K562 (cell line): ENCODE data around the gene SPAG17. TPM values are rescaled to one million over a fixed set of nuclear protein-coding genes. Genes with fewer than 3 reads are reported as not detected.

ENCODE experiments used
- ATAC-seq: fragments of 200-7000 bp; cut with Tn5 transposase; 3 replicates; pipeline ENCODE4 v1.9.1; 2020; ENCODE audit warnings: moderate library complexity
- BruUV-seq: library from RNA; stranded (reverse); fragments of 400-500 nt; replicated peaks from 2 replicates; lab custom pipeline; 2021; lab: Mats Ljungman, UMichigan
- CTCF ChIA-PET: fragments of 300-600 bp; formaldehyde crosslinking; extraction: SDS; loops from one replicate; lab custom pipeline; 2021; ENCODE audit warnings: low intra/inter-chr PET ratio; lab: Yijun Ruan, JAX
- POLR2A ChIA-PET: fragments of 300-600, 350-650 bp; sonication (Branson Sonifier 250); formaldehyde crosslinking; extraction: SDS; loops from one replicate; lab custom pipeline; 2021; ENCODE audit warnings: antibody characterized with exemption, inconsistent platforms; lab: Yijun Ruan, JAX
- DNase-seq, 4 experiments: peaks; one replicate each; pipeline versions ENCODE4 v3.0.0 to v3.0.0-alpha.2; 2011 to 2018; ENCODE audit warnings: low spot score in 3 of 4, mixed read lengths in 3 of 4; ENCODE audit errors: extremely low read depth in 1 of 4
- FAIRE-seq: peaks from 2 replicates; lab custom pipeline; 2011; peaks lifted over from hg19 to GRCh38; lab: Jason Lieb, UNC
- H2AFZ ChIP-seq: 2 replicates; pipeline ENCODE4 v1.6.0; 2011; ENCODE audit warnings: low read depth, low read length, control low read depth, inconsistent platforms
- H3K27ac ChIP-seq: fragments of 200-600 bp; 3 replicates; pipeline ENCODE4 v1.8.0; 2011; ENCODE audit warnings: low read depth, mild to moderate bottlenecking, control low read depth, inconsistent platforms, low read length, moderate library complexity, mixed read lengths; ENCODE audit errors: extremely low read depth
- H3K27me3 ChIP-seq, 2 experiments: fragments of 300-600 bp in 1 of 2; 2 replicates in 1 of 2; 3 replicates in 1 of 2; pipeline versions ENCODE4 v1.6.0 to v1.8.0; 2011; ENCODE audit warnings: inconsistent platforms in 2 of 2, low read length in 2 of 2, mild to moderate bottlenecking in 1 of 2, mixed read lengths in 1 of 2, moderate library complexity in 1 of 2; ENCODE audit not compliant: control insufficient read depth in 2 of 2, insufficient read depth in 2 of 2
- H3K36me3 ChIP-seq: fragments of 300-600 bp; 3 replicates; pipeline ENCODE4 v1.8.0; 2011; ENCODE audit warnings: mild to moderate bottlenecking, low read length, inconsistent platforms; ENCODE audit not compliant: control insufficient read depth, insufficient read depth
- H3K4me1 ChIP-seq, 2 experiments: fragments of 200-600 bp in 1 of 2; replicated peaks in 1 of 2; 2 replicates in 1 of 2; 3 replicates in 1 of 2; pipeline versions ENCODE4 v1.5.1 to v1.8.0; 2011; ENCODE audit warnings: inconsistent platforms in 2 of 2, low read length in 2 of 2, mild to moderate bottlenecking in 1 of 2, mixed read lengths in 1 of 2, moderate library complexity in 1 of 2; ENCODE audit not compliant: control insufficient read depth in 2 of 2, insufficient read depth in 2 of 2
- H3K4me2 ChIP-seq: 2 replicates; pipeline ENCODE4 v1.6.1; 2011; ENCODE audit warnings: low read length, control low read depth, inconsistent platforms, mixed read lengths; ENCODE audit not compliant: insufficient read depth
- H3K4me3 ChIP-seq: fragments of 200-600 bp; sonication (generic), shearing (Covaris generic); 2 replicates; pipeline ENCODE4 v1.5.1; 2016; ENCODE audit warnings: control low read depth, inconsistent platforms
- H3K79me2 ChIP-seq: fragments of 200-600 bp; 3 replicates; pipeline ENCODE4 v1.8.0; 2011; ENCODE audit warnings: low read length, inconsistent platforms; ENCODE audit not compliant: control insufficient read depth, insufficient read depth
- H3K9ac ChIP-seq, 2 experiments: 2 replicates each; pipeline versions ENCODE4 v1.6.0 to v1.6.1; 2011; ENCODE audit warnings: low read depth in 2 of 2, low read length in 2 of 2, control low read depth in 1 of 2, inconsistent platforms in 1 of 2, mild to moderate bottlenecking in 1 of 2, mixed read lengths in 1 of 2; ENCODE audit not compliant: insufficient read depth in 1 of 2
- H3K9me1 ChIP-seq: one replicate; pipeline ENCODE4 v1.6.0; 2011; ENCODE audit warnings: inconsistent platforms, mild to moderate bottlenecking, low read length, moderate library complexity; ENCODE audit not compliant: control insufficient read depth, insufficient read depth
- H3K9me3 ChIP-seq: replicated peaks from 2 replicates; pipeline ENCODE4 v1.5.1; 2011; ENCODE audit warnings: low read depth, low read length, inconsistent platforms; ENCODE audit not compliant: control insufficient read depth, insufficient read depth
- H4K20me1 ChIP-seq: replicated peaks from 2 replicates; pipeline ENCODE4 v1.6.1; 2011; ENCODE audit warnings: low read length, inconsistent platforms, mixed read lengths; ENCODE audit not compliant: control insufficient read depth, insufficient read depth
- ATF6 ChIP-seq: sonication (generic); formaldehyde crosslinking; IDR thresholded peaks from 2 replicates; pipeline ENCODE4 v1.4.0; 2020; ENCODE audit warnings: mild to moderate bottlenecking, missing genetic modification reagents
- CCNT2 ChIP-seq: IDR thresholded peaks from 2 replicates; pipeline ENCODE4 v1.6.1; 2011; ENCODE audit warnings: borderline replicate concordance, low read depth, mild to moderate bottlenecking, moderate library complexity, mixed read lengths, low read length; ENCODE audit not compliant: insufficient read length; ENCODE audit errors: extremely low read depth
- E2F6 ChIP-seq, 2 experiments: IDR thresholded peaks; 2 replicates each; pipeline ENCODE4 v1.6.1; 2011; ENCODE audit warnings: borderline replicate concordance in 1 of 2, control low read depth in 1 of 2, low read depth in 1 of 2, low read length in 1 of 2, mild to moderate bottlenecking in 1 of 2, mixed read lengths in 1 of 2, moderate library complexity in 1 of 2; ENCODE audit not compliant: insufficient read depth in 1 of 2, insufficient read length in 1 of 2, poor library complexity in 1 of 2, severe bottlenecking in 1 of 2; ENCODE audit errors: extremely low read depth in 1 of 2
- ESRRB ChIP-seq: fragments of 250-450 bp; sonication (Bioruptor Pico); IDR thresholded peaks from 2 replicates; pipeline ENCODE4 v1.5.0; 2020; ENCODE audit warnings: mild to moderate bottlenecking, moderate library complexity, borderline replicate concordance
- FOSL1 ChIP-seq: fragments of 200-800 bp; sonication (Bioruptor generic); conservative IDR thresholded peaks from 2 replicates; pipeline ENCODE4 v1.6.1; 2016; ENCODE audit warnings: missing genetic modification characterization, missing compliant biosample characterization
- MIER1 ChIP-seq: fragments of 450-650 bp; IDR thresholded peaks from 2 replicates; pipeline ENCODE4 v1.6.1; 2016; ENCODE audit warnings: antibody characterized with exemption, mild to moderate bottlenecking, low read depth
- NFYB ChIP-seq: IDR thresholded peaks from 2 replicates; pipeline ENCODE4 v1.6.1; 2011; ENCODE audit warnings: mild to moderate bottlenecking, moderate library complexity; ENCODE audit not compliant: insufficient read length; ENCODE audit errors: extremely low read depth
- U2AF1 ChIP-seq: fragments of 200-400 bp; formaldehyde crosslinking; optimal IDR thresholded peaks from 2 replicates; pipeline ENCODE3; 2017; ENCODE audit warnings: mild to moderate bottlenecking, low read depth, low read length, moderate library complexity
- ZNF780A ChIP-seq: fragments of 250-450 bp; sonication (Bioruptor Pico); IDR thresholded peaks from 2 replicates; pipeline ENCODE4 v1.5.0; 2021; ENCODE audit warnings: mild to moderate bottlenecking
- ZSCAN32 ChIP-seq: fragments of 450-650 bp; formaldehyde crosslinking; IDR thresholded peaks from 2 replicates; pipeline ENCODE4 v1.4.0; 2020; ENCODE audit warnings: mild to moderate bottlenecking, moderate library complexity
- WGBS: fragments of 100-300 bp; shearing (Covaris generic); methylation state at CpG from one replicate; pipeline ENCODE4 v1.1.6; 2016; ENCODE audit warnings: low coverage, mixed read lengths; ENCODE audit not compliant: insufficient coverage; ENCODE audit errors: missing lambda C conversion rate; 5-methylcytosine and 5-hydroxymethylcytosine counted together
- in situ Hi-C: fragments of 300-500 bp; cut with MboI; formaldehyde crosslinking; loops from 4 replicates; pipeline ENCODE4 v1.15.0; 2018; ENCODE audit warnings: inconsistent platforms, mixed read lengths
- intact Hi-C: fragments of 100-400 bp; cut with micrococcal nuclease; formaldehyde crosslinking; loops from 2 replicates; pipeline ENCODE4 v1.14.2; 2022
- polyA plus RNA-seq, 8 experiments: library from polyadenylated mRNA; depleted of rRNA in 4 of 8; stranded (reverse) in 5 of 8; unstranded in 3 of 8; fragments of >200 nt; fragmentation: Nextera tagmentation in 2 of 8; fragmentation: Illumina TruSeq in 1 of 8; extraction: Ambion mirVana in 2 of 8; extraction: Trizol in 1 of 8; gene quantifications; 2 replicates each; pipeline versions ENCODE4 v1.2.1 to v1.2.3, GENCODE V29; 2011 to 2014; ENCODE audit warnings: inconsistent platforms in 1 of 8, missing spikeins in 1 of 8
- total RNA-seq, 7 experiments: library from RNA; depleted of rRNA in 6 of 7; stranded (reverse); fragments of >200 nt in 6 of 7; fragmentation: Illumina TruSeq in 2 of 7; extraction: Trizol in 2 of 7; gene quantifications; 2 replicates each; pipeline versions ENCODE4 v1.2.1 to v1.2.3, GENCODE V29; 2011 to 2021; ENCODE audit warnings: low replicate concordance in 1 of 7

The SPAG17 gene
- total and polyA plus RNA-seq, 9 of the 15 experiments (the other 6 are each of a cell fraction or from before 2014, with no cell fraction given), result 0.07 to 2.1 (median 1.5) TPM

GRCh38 chr1:118188411-118188810 is 3.4 kb upstream of the SPAG17 start:
- H4K20me1 ChIP-seq, result no peaks in the 10 kb centered on the region
- ChIA-PET POLR2A (no interaction called here), CTCF (no interaction called here)
- no peaks in the 10 kb centered on the region for H3K27me3 ChIP-seq
- FAIRE-seq (no peak), ATAC-seq (no peak), DNase-seq (no peak)
- intact Hi-C loops, result no loop called here
- in situ Hi-C loops, result no loop called here
- no peak overlapping the region for H3K27ac ChIP-seq
- 4% methylated on average over 1 of the region's 1 CpG for WGBS
- no peaks in the 10 kb centered on the region for H3K9me1 ChIP-seq
- H3K4me3 ChIP-seq, result no peak overlapping the region
- no peak overlapping the region; the same call in 1 of the 2 replicates for H2AFZ ChIP-seq
- TF ChIP-seq U2AF1 (no peak), ATF6 (CRISPR knock-in tag) (no peak), ZNF780A (CRISPR knock-in tag) (no peak)
- no peaks in the 10 kb centered on the region for H3K9me3 ChIP-seq
- peaks cover 7 to 17% of the 10 kb centered on the region in 2 experiments for H3K4me1 ChIP-seq
- H3K4me2 ChIP-seq, result no peak overlapping the region
- H3K79me2 ChIP-seq, result no peaks in the 10 kb centered on the region
- H3K9ac ChIP-seq, result no peak overlapping the region
- H3K36me3 ChIP-seq, result no peaks in the 10 kb centered on the region
- BruUV-seq, result no TSS peak

- H3K27ac ChIP-seq, result peak overlapping the region; percentile 48; the same call in 1 of the 3 replicates
- H3K79me2 ChIP-seq, result no peaks in the 10 kb centered on the region
- H3K9me1 ChIP-seq, result no peaks in the 10 kb centered on the region
- no peaks in the 10 kb centered on the region for H3K36me3 ChIP-seq
- in situ Hi-C loops, result no loop called here
- H2AFZ ChIP-seq, result 0 out of 2 replicates have a peak overlapping the region, but pooled peaks have one; percentile 82
- no TSS peak for BruUV-seq
- DNase-seq (no peak), FAIRE-seq (no peak), ATAC-seq (no peak)
- peak overlapping the region in 1 of 2 experiments; percentile 47; a peak in 1 of 4 replicates for H3K9ac ChIP-seq
- peak overlapping the region; percentile 16; the same call in 1 of the 2 replicates for H3K4me2 ChIP-seq
- no peaks in the 10 kb centered on the region for H3K9me3 ChIP-seq
- POLR2A ChIA-PET, result no interaction called here
- TF ChIP-seq MIER1 (no peak), FOSL1 (tag) (0 out of 2 replicates have a peak, but pooled peaks have one; percentile 31), ESRRB (CRISPR knock-in tag) (no peak), CCNT2 (no peak), ZSCAN32 (CRISPR knock-in tag) (no peak), NFYB (no peak), E2F6 (IDR thresholded peaks at IDR 0.05; ENCODE audit: borderline replicate concordance in 1 of 2, extremely low read depth in 1 of 2, insufficient read depth in 1 of 2, insufficient read length in 1 of 2, low read depth in 1 of 2, low read length in 1 of 2, poor library complexity in 1 of 2, severe bottlenecking in 1 of 2) (no peak)
- H3K27me3 ChIP-seq, result no peaks in the 10 kb centered on the region
- intact Hi-C loops, result no loop called here
- H4K20me1 ChIP-seq, result no peaks in the 10 kb centered on the region
- H3K4me3 ChIP-seq, result no peak overlapping the region
- 55% methylated on average over 4 of the region's 4 CpGs for WGBS
- peaks cover 7 to 17% of the 10 kb centered on the region in 2 experiments for H3K4me1 ChIP-seq
- CTCF ChIA-PET, result no interaction called here
Measured at GRCh38 chr1:118186026-118186425, 998 bp upstream of the SPAG17 start.
